ENCODE data around the gene RAPGEF2. TPM values are rescaled to one million over a fixed set of nuclear protein-coding genes. Genes with fewer than 3 reads are reported as not detected.

The RAPGEF2 gene
- total and polyA plus RNA-seq, 2 of the 8 experiments (the other 6 are each of a cell fraction or from before 2014, with no cell fraction given) = 24.4 to 48.6 TPM

- Histone ChIP-seq H2BK12ac (ENCODE audit: low read depth, low read length) (no peak overlapping the region), H4K5ac (ENCODE audit: insufficient read length, low read depth, low read length) (no peak overlapping the region), H3K9me3 (ENCODE audit: insufficient read depth in 2 of 2, low read depth in 1 of 2, low read length in 1 of 2) (no peaks in the 10 kb centered on the region), H3K18ac (ENCODE audit: extremely low read depth, low read length) (no peak overlapping the region), H4K91ac (replicated peaks; ENCODE audit: insufficient read length, low read length) (no peak overlapping the region), H3K79me1 (ENCODE audit: low read depth, low read length) (no peaks in the 10 kb centered on the region), H3K4me3 (ENCODE audit: extremely low read depth in 1 of 4, insufficient read depth in 2 of 4, low read depth in 3 of 4, low read length in 4 of 4) (no peak overlapping the region), H2AK5ac (ENCODE audit: low read depth, low read length) (no peak overlapping the region), H3K4ac (replicated peaks; ENCODE audit: insufficient read length, low read depth, low read length) (no peak overlapping the region), H4K20me1 (replicated peaks in 1 of 2; ENCODE audit: control insufficient read depth in 1 of 2, insufficient read depth in 2 of 2, low read length in 2 of 2) (no peaks in the 10 kb centered on the region), H2BK20ac (ENCODE audit: low read length) (no peak overlapping the region), H3K27ac (ENCODE audit: low read depth, low read length) (no peak overlapping the region), H2AFZ (ENCODE audit: low read length) (no peak overlapping the region), H3K14ac (ENCODE audit: insufficient read length) (no peak overlapping the region), H3K36me3 (ENCODE audit: control insufficient read depth in 2 of 4, insufficient read depth in 4 of 4, low read length in 3 of 4) (peaks cover 0 to 5% (median 0%) of the 10 kb centered on the region in 4 experiments; a peak in 2 of 8 replicates), H4K8ac (ENCODE audit: extremely low read depth, insufficient read depth, low read length) (no peak overlapping the region), H3K4me2 (ENCODE audit: insufficient read depth in 1 of 2, low read depth in 2 of 2, low read length in 2 of 2) (no peak overlapping the region), H3K56ac (replicated peaks; ENCODE audit: insufficient read length, low read depth, low read length) (no peak overlapping the region), H3K27me3 (replicated peaks in 1 of 4; ENCODE audit: control insufficient read depth in 3 of 4, extremely low read depth in 1 of 4, insufficient read depth in 3 of 4, low read length in 3 of 4) (no peaks in the 10 kb centered on the region), H3K4me1 (replicated peaks in 1 of 4; ENCODE audit: control insufficient read depth in 3 of 4, insufficient read depth in 4 of 4, low read length in 3 of 4) (peaks cover 0 to 12% (median 4%) of the 10 kb centered on the region in 4 experiments; a peak in 4 of 7 replicates), H2BK5ac (ENCODE audit: low read depth, low read length) (no peak overlapping the region), H2BK15ac (ENCODE audit: low read length) (no peak overlapping the region), H3K23me2 (ENCODE audit: low read depth, low read length) (no peaks in the 10 kb centered on the region), H3K79me2 (ENCODE audit: control insufficient read depth in 1 of 2, insufficient read depth in 2 of 2, low read length in 2 of 2) (0 out of 4 replicates have a peak, but pooled peaks cover 0 to 2% of the 10 kb centered on the region in 2 experiments), H3K23ac (ENCODE audit: insufficient read length) (no peak overlapping the region), H2BK120ac (replicated peaks; ENCODE audit: low read depth, low read length) (no peak overlapping the region), H3K9ac (replicated peaks in 1 of 4; ENCODE audit: extremely low read depth in 1 of 4, low read depth in 3 of 4, low read length in 3 of 4) (peak overlapping the region in 1 of 4 experiments; percentile 8; a peak in 1 of 7 replicates)
- ChIA-PET CTCF (ENCODE audit: partially characterized antibody) (no interaction called here), POLR2A (ENCODE audit: partially characterized antibody) (no interaction called here)
- TF ChIP-seq CBX5 (IDR thresholded peaks at IDR 0.05; ENCODE audit: low read depth, low read length) (no peak), JUND (IDR thresholded peaks at IDR 0.05; ENCODE audit: low read length) (no peak), MAFK (IDR thresholded peaks at IDR 0.05; ENCODE audit: low read depth, low read length) (no peak), RXRA (IDR thresholded peaks at IDR 0.05; ENCODE audit: insufficient read depth, low read depth, low read length) (no peak), KDM1A (IDR thresholded peaks at IDR 0.05; ENCODE audit: borderline replicate concordance, low read length) (no peak), POU5F1 (IDR thresholded peaks at IDR 0.05; ENCODE audit: low read depth, low read length) (no peak), SAP30 (IDR thresholded peaks at IDR 0.05; ENCODE audit: insufficient read depth, insufficient replicate concordance, low read length) (no peak), CTBP2 (IDR thresholded peaks at IDR 0.05; ENCODE audit: borderline replicate concordance, insufficient read depth, insufficient read length, low read length) (no peak), SP4 (IDR thresholded peaks at IDR 0.05; ENCODE audit: low read length) (no peak), CHD2 (IDR thresholded peaks at IDR 0.05; ENCODE audit: low read length) (no peak), ATF3 (IDR thresholded peaks at IDR 0.05; ENCODE audit: insufficient read depth, low read depth, low read length) (no peak)
- DNase-seq (ENCODE audit: low read depth in 1 of 2, low spot score in 2 of 2) (no peak), FAIRE-seq (no peak)
These were observed 209.4 kb downstream of the RAPGEF2 start for GRCh38 chr4:159312236-159312635.

Measured in H1 (cell line).